NCI-H1694 (cell line): ENCODE results near the gene ARID5B.

Source experiments
- DNase-seq: peaks from one replicate; lab custom pipeline; 2025; lab: John Stamatoyannopoulos, UW

The ARID5B gene

DNA sequence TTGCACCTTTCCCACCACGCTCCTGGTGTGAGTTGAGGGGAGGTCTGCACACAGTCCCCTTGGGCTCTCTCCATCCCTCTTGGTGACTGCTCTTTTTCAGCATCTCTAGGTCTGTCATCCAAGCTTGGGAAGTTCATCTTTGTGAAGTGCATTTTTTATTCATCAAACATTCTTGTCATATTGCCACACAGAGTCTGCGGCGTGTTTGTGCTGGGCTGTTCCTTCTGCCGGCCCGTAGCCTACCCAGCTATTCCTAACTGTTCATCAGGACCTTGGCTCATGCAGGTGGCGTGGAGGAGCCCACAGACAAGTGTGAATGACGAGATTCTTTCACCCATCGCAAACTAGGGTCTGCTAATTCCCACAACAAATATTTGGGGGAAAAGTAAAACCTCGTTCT lies 202.4 kb downstream of the ARID5B start:
- no peak for DNase-seq

DNA sequence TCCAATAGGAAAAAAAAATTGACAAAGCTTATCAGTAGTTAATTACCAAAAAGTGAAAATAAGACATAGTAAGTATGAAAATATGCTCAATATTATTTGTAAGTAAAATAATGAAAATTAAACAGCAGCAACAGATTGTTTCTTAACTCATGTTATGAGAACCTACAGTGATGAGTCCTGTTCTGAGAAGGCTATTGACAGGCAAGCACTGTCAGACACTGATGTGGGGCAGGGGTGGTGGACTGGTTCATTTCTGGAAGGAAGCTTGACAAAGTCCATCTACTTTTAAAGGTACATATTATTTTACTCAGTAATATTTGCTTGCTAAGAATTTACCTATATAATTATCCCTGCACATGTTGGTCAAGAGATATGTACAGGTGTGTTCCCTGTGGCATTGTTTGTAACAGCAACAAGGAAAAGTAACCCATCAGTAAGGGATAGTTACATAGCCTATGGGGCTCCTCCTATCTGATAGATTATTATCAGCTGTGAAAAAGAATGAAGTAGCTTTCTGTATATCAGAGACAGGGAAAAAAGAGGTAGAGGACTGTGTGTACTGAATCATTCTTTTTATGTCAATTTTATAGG lies 205.5 kb downstream of the ARID5B start:
- no peak for DNase-seq

DNA sequence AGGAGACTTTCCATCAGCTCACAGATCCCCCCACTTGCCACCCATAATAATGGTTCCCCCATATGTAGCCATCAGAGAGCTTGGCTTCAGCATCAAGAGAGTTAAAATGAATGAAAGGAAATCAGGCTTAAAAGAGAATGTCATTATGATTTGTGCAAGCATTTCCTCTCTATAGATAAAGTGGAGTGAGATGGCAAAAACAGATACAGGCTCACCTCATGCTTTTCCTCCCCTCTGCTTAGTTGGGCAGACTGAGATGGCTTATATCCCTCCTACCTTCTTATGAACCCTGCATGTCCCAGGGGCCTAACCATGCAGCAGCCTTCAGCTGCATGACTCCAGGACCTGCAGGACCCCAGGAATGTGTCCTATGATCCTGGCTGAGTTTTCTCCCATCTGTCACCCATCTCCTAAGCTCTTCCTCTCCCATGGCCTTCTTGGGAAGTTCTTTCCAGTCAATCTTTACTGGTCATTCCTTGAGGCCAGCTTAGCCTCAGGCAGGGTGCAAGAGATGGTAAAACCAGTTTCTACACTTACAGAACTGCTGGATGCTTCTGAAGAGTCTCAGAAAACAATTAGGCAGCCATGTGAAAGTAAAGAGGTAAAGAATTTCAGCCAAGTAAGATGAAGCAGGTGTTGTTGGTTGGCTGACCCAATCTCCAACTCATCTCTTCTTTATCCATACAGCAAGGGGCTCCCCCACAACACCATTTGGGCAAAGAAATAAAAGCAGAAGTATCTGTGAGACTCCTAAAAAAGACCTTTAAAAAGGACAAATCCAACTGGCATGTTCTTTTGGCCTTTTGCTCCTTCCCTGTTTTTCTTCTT lies 207.5 kb downstream of the ARID5B start:
- DNase-seq, result no peak

DNA sequence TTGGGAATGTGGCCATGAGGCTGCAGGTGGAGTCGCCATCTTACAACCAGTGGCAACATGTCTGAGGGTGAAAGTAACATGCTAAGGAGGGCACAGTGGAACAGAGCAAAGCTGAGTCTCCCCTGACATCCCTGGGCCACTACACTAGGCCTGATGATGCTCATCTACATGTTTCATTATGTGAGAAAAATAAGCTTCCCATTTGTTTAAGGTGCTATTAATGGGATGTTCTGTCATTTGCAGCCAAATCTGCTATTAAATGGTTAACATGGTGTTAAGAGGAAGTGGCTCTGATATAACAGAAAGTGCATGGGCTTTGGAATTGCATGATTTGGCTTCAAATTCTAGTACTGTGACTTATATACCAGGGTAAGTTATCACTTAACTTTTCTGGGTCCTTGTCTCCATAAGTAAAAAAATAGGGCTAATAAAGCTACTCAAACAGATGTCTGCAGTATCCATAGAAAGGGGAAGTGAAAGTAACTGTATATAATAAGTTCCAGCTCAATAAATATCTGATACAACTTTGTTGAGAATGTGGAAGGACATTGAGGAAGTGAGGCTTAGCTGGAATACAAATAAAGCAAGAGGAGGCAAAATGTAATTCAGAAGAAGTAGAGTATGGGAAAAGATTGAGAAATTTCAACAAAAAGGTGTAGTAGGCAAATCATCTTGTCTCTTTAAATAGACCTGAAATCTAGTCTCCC lies 208.2 kb downstream of the ARID5B start:
- DNase-seq, result no peak

DNA sequence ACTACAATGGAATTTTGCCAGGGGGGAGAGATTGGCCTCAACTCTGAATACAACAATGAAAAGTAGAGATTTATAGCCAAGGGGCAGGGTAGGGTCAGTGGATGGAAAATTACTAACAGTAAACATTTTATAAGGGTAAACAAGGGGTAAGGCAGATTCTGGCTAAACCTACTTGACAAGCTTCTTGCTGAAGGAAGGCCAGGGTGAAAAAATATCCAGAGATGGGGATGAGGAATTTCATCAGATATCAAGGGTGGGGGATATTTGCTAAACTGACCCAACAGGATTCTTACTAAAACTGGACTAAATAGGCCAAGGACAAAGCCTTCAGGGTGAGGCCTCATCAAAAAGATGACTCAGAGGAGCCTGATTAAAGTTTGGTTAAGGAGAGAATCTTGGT lies 210.8 kb downstream of the ARID5B start:
- DNase-seq, result no peak

DNA sequence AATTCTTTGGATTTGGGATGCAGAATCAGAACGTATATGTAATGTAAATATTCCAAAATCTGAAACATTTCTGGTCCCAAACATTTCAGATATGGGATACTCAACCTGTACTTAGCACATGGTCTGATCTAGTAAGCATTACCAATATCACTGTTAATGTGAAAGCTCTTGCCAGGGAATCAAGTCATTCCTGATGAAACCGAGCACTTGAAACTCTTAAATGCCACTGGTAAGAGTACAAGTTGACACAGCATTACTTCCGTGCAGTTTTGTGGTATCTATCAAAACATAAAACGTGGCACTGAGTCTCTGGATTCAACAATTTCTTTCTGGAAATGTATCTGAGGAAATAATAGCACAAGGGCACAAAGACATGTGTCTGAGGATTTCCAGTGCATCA lies 211.5 kb downstream of the ARID5B start:
- no peak for DNase-seq

DNA sequence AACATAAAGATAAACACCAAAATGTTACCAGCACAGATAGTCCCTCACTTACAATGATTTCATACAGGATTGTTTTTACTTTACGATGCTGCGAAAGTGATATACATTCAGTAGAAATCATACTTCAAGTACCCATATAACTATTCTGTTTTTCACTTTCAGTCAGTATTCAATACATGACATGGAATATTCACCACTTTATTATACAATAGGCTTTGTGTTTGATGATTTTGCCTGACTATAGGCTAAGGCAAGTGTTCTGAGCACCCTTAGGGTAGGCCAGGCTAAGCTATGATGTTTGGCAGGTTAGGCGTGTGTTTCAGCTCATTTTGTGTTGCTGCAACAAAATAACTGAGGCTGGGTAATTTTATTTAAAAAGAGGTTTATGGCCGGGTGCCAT lies 212.2 kb downstream of the ARID5B start:
- DNase-seq, result no peak

DNA sequence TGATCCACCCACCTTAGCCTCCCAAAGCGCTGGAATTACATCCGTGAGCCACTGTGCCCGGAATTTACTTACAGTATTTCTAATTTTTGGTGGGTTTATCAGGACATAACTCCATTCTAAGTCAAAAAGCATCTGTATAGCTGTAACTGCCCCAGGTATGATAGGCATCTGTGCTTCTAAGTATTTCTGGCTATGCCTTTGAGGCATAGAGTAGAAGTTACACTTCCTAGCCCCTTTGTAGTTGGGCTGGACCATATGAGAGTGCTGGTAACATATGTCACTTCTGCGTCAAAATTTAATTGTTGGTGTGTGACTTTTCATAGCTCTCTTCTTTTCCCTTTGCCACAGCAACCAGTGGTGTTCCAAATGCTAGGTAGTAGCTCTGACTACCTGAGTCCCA lies 213.8 kb downstream of the ARID5B start:
- no peak for DNase-seq

DNA sequence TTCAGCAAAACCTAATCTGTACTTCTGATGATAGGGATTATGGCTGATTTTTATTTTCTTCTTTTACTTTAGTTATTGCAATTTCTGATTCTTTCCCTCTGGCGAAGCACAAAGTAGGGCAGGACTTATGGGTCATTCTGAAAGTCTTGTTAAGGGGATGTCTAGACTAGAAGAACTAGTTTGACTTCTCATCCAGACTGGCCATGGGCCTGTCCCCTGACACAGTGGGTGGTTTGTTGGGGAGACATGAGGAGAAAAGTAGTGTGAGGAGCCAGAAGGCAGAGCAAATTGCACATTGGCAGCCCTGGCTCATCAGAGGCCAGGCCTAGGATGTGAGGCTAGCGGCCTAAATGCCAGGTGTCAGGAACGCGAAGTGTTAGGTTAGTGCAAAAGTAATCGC lies 214.3 kb downstream of the ARID5B start:
- DNase-seq, result no peak

DNA sequence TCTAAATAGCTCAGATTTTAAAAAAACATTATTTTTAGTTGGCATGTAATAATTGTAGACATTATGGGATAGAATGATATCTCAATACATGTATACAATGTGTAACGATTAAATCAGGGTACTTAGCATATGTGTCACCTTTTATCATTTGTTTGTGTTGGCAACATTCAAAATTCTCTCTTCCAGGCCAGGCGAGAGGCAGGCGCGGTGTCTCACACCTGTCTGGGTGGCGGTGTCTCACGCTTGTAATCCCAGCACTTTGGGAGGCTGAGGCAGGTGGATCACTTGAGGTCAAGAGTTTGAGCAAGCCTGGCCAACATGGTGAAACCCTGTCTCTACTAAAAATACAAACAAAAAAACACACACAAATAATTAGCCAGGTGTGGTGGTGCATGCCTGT lies 215.4 kb downstream of the ARID5B start:
- no peak for DNase-seq

DNA sequence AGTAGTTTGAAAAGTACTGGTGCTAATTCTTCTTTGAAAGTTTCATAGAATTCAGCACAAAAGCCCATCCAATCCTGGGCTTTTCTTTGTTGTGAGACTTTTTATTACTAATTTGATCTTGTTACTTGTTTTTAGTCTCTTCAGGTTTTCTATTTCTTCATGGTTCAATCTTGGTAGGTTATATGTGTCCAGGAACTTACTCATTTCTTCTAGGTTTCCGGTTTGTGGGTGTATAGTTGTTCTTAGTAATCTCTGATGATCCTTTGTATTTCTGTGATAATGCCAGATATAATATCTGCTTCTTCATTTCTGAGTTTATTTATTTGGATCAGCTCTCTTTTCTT lies 219.7 kb downstream of the ARID5B start:
- DNase-seq, result no peak

DNA sequence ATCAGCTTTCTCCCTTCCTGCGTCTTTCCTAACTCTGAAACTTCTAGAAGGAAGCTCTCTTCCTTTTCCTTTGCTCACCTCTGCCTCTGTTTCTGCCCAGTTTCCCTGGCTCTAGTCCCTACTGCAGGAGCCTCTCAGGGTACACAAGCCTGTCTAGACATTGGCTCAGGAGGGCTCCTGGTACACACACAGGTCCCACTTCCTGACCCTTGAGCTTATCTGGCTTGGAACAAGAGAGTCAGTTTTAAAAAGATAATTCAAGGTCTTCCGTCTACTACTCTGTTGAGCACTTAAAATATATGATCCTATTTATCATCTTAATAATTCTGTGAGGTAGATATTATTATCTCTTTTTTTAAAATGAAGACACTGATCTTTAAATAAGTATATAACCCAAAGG lies 226.5 kb downstream of the ARID5B start:
- no peak for DNase-seq

DNA sequence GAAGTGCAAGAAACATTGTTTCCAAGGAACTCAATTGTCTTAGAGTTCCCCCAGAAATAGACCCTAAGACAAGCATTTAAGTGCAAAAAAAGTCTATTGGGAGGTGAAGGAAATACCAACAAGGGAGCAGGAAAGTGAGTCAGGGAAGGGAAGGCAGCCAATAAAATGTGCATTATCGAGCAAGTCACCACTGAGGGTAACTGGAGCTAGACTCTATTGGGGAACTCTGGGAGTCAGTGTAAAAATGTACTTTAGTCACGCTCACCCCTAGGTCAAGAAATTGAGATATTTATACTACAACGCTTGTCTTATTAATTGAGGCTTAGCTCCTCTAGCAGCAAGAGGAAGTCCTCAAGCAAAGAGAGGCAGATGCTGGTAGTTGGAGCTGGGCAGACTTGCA lies 229.4 kb downstream of the ARID5B start:
- no peak for DNase-seq

DNA sequence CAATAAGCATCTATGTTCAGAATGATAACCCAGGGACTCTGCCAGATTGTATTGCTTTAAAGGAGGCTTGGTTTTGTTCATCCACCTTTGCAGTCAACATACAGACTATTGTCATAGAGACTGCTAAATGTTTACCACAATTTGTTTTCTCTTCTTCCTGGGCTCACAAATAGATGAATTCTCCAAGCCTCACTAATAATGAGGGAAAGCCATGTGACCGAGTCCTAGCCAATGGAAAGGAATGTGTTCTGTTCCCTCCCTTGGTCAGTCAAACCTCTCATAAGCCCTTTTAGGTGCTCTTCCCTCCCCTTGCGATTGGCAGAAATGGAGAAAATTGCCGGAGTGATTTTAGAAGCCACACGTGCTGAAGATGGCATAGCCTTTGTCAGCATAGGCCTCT lies 230.2 kb downstream of the ARID5B start:
- DNase-seq, result no peak

DNA sequence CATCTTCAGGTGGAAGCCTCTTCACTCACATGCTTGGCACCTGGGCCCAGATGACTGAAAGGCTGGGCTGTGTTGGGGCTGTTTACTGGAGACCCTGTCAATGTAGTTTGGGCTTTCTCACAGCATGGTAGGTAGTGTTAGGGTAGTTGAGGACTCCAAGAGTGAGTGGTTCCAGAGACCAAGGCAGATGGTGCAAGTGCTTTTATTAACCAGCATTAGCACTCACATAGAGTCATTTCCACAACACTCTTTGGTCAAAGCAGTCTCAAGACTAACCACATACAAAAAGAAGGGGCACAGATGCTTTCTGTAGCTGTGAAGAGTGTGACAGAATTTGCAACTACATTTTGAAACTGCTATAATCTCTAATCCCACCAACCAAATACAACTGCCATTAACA lies 232.1 kb downstream of the ARID5B start:
- no peak for DNase-seq

DNA sequence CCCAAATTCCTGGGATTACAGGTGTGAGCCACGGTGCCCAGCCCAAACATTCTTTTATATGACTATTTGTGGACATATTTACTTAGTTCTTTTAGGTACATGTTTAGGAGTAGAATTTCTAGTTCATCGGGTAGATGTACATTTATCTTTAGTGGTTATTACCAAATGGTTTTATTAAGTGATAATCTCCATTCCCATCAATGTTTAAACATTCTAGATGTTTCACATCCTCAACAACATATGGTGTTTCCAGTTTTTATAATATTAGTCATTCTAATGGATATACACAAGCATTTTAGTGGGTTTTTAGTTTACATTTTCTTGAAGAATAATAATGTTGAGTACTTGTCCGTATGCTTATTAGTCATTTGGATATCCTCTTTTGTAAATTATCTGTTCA lies 235.4 kb downstream of the ARID5B start:
- no peak for DNase-seq
